Fibroblast of the aortic adventitia (primary cell): Measurements from ENCODE around the gene CHCHD6. TPM values are rescaled to one million over a fixed set of nuclear protein-coding genes. Genes with fewer than 3 reads are reported as not detected.

Experiments
- DNase-seq: peaks from one replicate; pipeline ENCODE4 v3.0.0-alpha.2; 2010; ENCODE audit warnings: low read depth
- H3K4me3 ChIP-seq: 2 replicates; pipeline ENCODE4 v1.5.1; 2011; ENCODE audit warnings: low read depth, mild to moderate bottlenecking, control low read depth, low read length, moderate library complexity
- total RNA-seq: library from RNA; depleted of rRNA; stranded (reverse); fragments of >200 nt; gene quantifications from 2 replicates; pipeline ENCODE4 v1.2.3, GENCODE V29; 2012; ENCODE audit warnings: low replicate concordance
- TF ChIP-seq, protein P1 (sequence below): IDR thresholded peaks from 2 replicates; pipeline ENCODE4 v1.5.1; 2011; ENCODE audit warnings: mild to moderate bottlenecking, low read length, control low read depth, inconsistent platforms; ENCODE audit not compliant: insufficient read depth

CHCHD6 gene
- total RNA-seq, 1 donor = 10.8 TPM

GRCh38 chr3:126665959-126666657, 37.9 kb upstream of the CHCHD6 start:
- DNase-seq = no peak
- TF ChIP-seq, protein P1, sequence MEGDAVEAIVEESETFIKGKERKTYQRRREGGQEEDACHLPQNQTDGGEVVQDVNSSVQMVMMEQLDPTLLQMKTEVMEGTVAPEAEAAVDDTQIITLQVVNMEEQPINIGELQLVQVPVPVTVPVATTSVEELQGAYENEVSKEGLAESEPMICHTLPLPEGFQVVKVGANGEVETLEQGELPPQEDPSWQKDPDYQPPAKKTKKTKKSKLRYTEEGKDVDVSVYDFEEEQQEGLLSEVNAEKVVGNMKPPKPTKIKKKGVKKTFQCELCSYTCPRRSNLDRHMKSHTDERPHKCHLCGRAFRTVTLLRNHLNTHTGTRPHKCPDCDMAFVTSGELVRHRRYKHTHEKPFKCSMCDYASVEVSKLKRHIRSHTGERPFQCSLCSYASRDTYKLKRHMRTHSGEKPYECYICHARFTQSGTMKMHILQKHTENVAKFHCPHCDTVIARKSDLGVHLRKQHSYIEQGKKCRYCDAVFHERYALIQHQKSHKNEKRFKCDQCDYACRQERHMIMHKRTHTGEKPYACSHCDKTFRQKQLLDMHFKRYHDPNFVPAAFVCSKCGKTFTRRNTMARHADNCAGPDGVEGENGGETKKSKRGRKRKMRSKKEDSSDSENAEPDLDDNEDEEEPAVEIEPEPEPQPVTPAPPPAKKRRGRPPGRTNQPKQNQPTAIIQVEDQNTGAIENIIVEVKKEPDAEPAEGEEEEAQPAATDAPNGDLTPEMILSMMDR = no peak
- H3K4me3 ChIP-seq = no peak overlapping the region

GRCh38 chr3:126666658-126667528, 37.1 kb upstream of the CHCHD6 start:
- no peak overlapping the region for H3K4me3 ChIP-seq
- TF ChIP-seq, protein P1 = no peak
- no peak for DNase-seq

- DNase-seq = no peak
- TF ChIP-seq, protein P1 = no peak
These were observed 36.2 kb upstream of the CHCHD6 start for GRCh38 chr3:126667631-126668449.

DNA sequence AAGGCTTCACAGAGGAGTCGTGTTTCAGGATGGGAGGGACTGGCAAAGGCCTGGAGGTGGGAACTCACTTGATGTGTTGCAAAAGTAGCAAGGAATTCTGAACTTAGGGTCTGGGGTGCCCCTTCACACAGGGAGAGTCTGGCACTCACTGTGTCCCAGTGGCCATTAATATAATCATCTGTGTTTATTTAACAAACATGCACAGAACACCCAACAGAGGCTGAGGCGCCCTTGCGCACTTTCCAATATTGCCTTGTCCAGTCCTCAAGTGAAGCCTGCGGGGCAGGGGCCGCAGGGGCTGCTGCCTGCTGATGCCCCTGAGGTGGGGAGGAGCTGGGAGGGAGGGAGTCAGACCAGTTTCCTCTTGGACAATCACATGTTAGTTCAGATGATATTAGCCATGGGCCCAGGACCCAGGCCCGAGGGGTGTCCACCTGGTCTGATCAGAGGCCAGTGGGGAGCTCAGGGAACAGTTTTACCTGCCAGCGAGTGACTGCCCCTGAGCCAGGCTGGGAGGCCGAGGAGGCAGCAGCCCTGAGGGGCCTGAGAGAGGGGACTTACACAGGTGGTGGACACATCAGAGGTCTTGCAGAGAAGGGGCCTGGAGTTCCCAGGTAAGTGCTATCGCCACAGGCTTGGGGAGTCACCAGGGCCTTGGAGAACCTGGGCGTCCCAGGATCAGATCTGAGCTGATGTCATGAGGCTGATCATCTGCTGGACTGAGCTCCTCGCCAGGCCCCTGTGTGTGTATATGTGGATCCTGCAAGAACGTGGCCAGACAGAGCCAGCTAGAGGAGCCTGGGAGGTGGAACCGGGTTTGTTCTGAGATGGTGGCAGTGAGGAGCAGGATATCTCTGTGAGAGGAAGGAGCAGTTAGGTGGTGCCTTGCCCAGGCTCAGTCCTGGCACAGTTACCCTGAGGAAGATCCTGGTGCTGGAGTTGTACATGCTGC, 35.3 kb upstream of the CHCHD6 start:
- TF ChIP-seq, protein P1 = no peak
- H3K4me3 ChIP-seq = no peak overlapping the region
- no peak for DNase-seq

More at GRCh38 chr3:126667631-126668449, 36.2 kb upstream of the CHCHD6 start:
- H3K4me3 ChIP-seq = no peak overlapping the region

GRCh38 chr3:126671521-126671920, 32.5 kb upstream of the CHCHD6 start:
- no peak for DNase-seq
- no peak overlapping the region for H3K4me3 ChIP-seq
- TF ChIP-seq, protein P1 = no peak
